Hepatocyte (in vitro differentiated cells): ENCODE results near the gene SLC8A1.

ENCODE experiments used
- CTCF ChIP-seq: fragments of 200-600 bp; sonication (generic); IDR thresholded peaks from 2 replicates; pipeline ENCODE4 v1.5.1; 2016; ENCODE audit warnings: antibody characterized with exemption, mild to moderate bottlenecking; ENCODE audit not compliant: poor library complexity
- EZH2phosphoT487 ChIP-seq: fragments of 200-600 bp; sonication (generic); IDR thresholded peaks from one replicate; pipeline ENCODE4 v1.6.1; 2018; ENCODE audit warnings: antibody characterized with exemption, mild to moderate bottlenecking, low read depth, moderate library complexity; ENCODE audit not compliant: unreplicated experiment, severe bottlenecking

GRCh38 chr2:40271094-40271493, 180.8 kb downstream of the SLC8A1 start:
- TF ChIP-seq CTCF (no peak), EZH2phosphoT487 (no peak)
